SHP77 (cell line): ENCODE results near the gene PRDX2.

Experiments
- DNase-seq, 2 experiments: peaks; one replicate each; lab custom pipeline; 2025; lab: John Stamatoyannopoulos, UW

PRDX2 gene

DNA sequence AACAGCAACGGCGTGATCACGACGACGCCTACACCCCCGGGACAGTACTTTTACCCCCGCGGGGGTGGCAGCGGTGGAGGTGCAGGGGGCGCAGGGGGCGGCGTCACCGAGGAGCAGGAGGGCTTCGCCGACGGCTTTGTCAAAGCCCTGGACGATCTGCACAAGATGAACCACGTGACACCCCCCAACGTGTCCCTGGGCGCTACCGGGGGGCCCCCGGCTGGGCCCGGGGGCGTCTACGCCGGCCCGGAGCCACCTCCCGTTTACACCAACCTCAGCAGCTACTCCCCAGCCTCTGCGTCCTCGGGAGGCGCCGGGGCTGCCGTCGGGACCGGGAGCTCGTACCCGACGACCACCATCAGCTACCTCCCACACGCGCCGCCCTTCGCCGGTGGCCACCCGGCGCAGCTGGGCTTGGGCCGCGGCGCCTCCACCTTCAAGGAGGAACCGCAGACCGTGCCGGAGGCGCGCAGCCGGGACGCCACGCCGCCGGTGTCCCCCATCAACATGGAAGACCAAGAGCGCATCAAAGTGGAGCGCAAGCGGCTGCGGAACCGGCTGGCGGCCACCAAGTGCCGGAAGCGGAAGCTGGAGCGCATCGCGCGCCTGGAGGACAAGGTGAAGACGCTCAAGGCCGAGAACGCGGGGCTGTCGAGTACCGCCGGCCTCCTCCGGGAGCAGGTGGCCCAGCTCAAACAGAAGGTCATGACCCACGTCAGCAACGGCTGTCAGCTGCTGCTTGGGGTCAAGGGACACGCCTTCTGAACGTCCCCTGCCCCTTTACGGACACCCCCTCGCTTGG is 9.3 kb downstream of the PRDX2 start:
- peak; percentile 49 to 76 for DNase-seq

DNA sequence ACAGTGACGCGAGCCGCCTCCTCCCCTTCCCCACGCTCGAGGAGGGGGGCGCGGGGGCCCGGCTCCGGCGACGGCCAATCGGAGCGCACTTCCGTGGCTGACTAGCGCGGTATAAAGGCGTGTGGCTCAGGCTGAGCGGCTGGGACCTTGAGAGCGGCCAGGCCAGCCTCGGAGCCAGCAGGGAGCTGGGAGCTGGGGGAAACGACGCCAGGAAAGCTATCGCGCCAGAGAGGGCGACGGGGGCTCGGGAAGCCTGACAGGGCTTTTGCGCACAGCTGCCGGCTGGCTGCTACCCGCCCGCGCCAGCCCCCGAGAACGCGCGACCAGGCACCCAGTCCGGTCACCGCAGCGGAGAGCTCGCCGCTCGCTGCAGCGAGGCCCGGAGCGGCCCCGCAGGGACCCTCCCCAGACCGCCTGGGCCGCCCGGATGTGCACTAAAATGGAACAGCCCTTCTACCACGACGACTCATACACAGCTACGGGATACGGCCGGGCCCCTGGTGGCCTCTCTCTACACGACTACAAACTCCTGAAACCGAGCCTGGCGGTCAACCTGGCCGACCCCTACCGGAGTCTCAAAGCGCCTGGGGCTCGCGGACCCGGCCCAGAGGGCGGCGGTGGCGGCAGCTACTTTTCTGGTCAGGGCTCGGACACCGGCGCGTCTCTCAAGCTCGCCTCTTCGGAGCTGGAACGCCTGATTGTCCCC is 10.1 kb downstream of the PRDX2 start, which contains the start of gene JUNB:
TSS of gene JUNB (plus strand) at position 142 of the 706 bp plus-strand sequence. CDS start at position 428, 286 bp downstream.
- DNase-seq = peak; percentile 90 to 92

DNA sequence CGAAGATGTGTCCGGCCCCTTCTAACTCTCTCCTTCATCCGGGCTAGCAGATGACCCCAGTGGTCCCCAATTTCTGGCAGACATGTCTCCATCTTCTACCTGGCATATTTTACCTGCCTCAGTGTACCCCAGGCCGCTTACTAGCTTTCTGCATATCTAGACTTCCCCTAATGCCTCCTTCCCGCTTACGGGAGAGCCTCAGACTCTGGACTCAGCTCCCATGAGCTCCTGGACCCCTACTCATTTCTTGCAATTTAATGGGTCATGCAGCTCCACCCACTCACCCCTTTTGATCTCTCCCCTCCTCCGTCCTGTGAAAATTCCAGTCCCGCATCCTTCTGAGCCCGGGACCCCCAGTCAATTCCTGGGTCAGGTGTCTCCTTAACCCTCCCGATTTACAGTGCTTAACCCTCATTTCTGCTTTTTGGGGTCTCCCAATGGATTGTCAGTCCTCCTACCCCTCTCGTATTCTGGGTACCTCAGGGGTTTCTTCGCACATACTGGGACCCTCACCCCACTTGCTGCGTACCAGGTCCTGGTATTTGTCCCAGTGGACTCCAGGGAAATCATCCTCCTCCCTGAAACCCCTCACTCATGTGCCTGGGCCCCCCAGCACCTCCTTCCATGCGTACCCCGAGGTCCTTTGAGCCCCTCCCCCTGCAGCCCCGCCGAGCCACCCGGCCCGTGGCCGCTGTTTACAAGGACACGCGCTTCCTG is 10.8 kb downstream of the PRDX2 start:
- DNase-seq = no peak

DNA sequence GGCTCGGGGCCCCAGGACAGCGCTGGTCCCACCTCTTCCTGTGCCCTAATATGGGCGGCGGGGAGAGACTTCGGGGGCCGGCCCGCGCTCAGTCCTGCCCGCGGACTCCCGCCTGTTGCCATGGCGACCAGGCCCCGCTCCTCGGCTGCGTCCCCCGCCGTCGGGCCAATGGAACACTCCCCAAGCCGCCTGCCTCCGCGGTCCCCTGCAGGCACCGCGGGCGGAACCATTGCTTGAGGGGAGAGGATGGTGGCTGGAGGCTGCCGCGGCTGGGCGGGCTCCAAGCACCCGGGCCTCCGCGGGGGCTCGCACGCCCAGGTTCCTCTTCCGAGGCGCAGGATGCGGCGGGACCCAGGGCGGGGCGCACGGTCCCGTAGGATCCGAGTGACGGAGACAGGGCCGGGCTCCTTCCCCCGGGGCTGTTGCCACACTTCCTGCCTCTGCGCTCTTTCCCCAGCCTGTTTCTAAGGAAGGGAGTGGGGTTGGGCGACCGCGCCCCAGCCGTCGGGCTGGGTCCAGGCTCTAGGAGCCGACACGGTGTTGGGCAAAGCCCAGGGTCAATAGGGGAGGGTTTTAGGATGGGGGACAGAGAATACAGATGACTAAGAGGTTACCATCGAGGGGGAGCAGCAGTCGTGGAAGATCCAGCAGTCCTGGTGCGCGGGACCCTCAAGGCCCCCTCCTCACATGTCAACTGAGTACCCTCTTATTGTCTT is 11.5 kb downstream of the PRDX2 start:
- DNase-seq = peak; percentile 85 to 93

DNA sequence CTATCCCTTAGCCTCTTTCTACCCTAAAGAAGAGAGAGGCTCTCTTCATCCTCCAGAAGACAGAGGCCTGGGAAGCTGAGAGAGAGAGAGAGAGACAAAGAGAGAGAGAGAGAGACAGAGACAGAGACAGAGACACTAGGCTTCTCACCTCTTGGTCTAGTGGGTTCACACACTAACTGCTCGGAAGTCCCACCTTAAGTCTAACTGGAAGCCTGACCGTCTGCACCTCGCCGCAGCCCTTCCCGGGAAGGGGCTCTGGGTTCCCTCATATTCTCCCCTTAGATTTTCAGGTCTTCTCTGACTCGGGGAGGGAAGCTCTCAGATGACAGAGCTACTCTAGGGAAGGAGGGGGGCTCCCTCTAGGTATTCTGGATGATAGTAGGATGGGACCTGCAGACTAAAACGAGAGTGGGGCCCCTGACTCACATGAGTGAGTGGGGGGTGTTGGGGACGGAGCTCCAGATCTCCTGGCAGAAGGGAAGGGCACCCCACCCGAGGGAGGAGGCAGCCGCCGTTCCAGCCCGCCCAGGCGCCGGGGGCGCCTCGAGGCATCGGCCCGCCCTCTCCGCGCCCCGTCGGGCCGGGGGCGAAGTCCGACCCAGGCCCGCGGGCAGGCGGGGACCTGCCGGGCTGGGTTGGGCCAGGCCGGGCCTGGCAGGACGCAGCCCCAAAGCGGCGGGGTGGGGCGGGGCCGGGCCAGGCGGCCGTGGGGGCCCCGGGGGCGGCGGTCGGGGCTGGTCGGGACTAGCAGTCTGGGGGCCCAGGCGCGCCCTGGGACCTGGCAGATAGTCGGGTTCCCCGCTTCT is 12.3 kb downstream of the PRDX2 start:
- no peak for DNase-seq

DNA sequence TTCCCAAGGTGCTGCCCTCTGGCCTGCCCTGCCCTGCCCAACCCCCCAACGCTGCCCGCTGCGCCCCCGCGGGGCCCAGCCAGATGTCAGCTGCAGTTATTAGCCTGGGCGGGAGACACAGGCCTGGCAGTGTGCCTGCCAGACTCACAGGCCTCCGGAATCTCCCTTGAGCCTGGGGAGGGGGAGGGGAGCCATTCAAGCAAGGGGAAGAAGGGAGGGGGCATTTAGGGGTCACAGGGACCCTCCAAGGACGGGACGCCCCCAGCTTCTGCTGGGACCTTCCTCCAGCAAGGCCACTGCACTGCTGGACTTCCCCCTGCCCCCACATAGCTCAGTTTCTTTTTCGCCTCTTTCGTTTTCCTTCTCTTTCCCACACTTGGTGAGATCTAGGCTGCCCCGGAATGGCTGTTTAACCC is 12.9 kb downstream of the PRDX2 start:
- DNase-seq = peak; percentile 19 to 71

DNA sequence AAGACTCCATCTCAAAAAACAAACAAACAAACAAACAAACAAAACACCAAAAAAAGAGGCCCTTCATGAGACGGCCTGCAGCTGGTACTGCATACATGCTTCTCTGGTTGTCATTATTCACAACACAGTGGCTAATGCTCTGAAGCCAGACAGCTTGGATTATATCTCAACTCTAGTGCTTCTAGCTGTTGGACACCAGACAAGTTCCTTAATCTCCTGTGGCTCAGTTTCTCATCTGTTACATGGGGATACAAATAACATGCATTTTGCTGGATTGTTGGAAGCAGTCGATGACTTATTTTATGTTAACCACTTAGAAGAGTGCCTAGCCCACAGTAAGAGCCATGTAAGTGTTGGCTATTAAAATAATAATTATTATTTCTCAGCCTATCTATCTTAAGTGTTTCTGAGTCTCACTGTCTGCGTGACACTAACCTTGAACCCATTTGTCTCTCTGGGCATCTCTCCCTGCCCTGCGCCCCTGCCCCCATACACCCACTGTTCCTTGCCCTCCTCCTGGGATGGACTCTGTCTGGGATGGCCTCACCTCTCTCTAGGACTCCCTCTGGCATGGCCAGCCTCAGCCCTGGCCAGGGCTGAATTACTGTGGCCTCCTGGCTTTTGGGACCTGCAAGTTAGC is 13.4 kb downstream of the PRDX2 start:
- no peak for DNase-seq

DNA sequence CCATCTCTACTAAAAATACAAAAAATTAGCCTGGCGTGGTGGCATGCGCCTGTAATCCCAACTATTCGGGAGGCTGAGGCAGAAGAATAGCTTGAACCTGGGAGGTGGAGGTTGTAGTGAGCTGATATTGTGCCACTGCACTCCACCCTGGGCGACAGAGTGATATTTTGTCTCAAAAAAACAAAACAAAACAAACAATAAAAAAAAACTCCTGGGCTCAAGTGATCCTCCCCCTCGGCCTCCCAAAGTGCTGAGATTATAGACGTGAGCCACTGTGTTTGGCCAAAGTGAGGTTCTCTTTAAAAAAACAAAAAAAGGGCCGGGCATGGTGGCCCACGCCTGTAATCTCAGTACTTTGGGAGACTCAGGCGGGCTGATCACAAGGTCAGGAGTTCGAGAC is 14.1 kb downstream of the PRDX2 start:
- no peak for DNase-seq

DNA sequence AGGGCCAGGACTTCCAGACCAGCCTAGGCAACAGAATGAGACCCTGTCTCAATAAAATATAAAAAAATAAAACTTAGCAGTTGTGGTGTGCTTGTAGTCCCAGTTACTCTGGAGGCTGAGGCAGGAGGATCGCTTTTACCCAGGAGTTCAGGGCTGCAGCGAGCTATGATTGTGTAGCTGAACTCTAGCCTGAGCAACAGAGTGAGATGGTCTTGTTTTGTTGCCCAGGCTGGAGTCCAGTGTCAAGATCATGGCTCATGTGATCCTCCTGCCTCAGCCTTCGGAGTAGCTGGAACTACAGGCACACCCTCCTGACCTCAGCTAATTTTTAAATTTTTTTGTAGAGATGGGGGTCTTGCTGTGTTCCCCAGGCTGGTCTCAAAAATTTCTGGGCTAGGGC is 14.6 kb downstream of the PRDX2 start:
- DNase-seq = no peak

DNA sequence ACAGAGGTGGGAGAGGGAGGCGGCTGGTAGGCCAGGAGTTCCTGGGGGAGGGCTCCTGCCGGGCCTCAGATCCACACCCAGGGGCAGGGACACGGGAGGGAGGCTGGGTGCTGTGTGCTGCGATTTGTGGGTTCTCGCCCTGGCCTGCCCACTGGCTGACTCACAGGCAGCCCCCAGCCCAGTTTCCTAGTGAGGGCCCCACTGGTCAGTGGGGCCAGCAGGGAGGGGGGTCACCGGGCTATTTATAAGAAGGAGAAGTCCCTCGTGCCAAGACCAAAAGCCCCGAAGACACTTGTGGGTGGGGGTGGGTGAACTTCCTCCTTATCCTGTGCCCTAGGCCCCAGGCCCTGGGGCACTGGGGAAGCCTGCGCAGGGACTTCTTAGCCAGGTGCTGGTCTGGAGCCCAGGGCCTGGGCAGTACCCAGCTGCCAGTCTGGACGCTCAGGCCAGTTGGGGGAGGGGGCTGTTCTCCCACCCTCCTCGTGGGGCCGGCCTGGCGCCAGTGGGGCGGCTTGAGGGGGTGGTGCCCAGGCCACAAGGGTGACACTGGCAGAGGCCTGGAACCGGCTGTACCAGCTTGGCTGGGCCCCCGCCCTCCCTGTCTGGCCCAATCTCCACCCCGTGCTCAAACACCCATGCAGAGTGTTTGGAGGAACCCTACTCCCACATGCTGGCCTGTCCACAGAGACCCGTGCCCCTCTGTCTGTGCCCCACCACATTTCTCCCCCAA is 15.3 kb downstream of the PRDX2 start:
- DNase-seq = no peak

DNA sequence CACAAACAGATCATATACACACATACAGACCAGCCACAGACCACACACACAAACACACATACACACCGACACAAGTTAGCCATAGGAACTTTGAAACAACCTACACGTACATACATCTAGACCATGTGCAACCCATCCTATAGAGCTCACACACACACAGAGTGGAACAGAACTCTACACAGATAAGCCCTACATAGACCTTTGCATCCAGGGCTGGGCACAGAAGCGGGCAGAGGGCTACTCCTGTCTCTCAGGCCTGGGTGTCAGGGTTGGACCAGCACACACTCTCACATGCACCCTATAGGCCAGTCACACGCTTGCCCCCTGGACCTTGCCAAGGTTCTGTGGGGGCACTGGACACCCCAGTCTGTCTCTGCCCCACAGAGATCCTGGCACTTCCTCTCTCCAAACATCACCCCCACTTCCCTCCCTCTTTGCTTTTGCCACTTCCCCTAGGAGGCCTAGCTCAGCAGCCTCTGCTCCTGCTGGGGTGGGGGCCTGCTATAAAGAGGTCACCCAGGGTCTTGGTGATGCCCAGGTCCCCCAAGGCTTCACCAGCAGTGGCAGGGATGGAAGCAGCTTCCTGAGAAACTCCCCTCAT is 16.1 kb downstream of the PRDX2 start:
- no peak for DNase-seq

DNA sequence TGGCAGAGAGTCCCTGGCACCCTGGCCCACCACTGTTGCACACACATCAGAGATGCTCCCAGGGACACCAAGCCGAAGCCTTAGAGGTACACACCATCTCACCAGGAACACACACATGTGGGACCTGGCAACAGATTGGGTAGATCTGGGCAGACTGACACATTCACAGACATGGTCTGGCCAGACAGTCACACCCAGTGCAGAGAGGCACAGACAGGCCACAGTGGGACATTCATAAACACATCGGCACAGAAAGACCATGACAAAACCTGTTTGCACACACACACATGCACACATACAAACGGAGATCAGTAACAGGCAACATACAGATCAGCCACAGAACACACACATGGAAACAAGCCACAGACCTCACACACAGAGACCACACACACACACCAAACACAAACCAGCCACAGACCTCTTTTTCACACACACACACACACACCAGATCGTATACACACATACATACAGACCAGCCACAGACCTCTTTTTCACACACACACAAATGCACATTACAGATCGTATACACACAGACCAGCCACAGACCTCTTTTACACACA is 16.6 kb downstream of the PRDX2 start:
- no peak for DNase-seq

DNA sequence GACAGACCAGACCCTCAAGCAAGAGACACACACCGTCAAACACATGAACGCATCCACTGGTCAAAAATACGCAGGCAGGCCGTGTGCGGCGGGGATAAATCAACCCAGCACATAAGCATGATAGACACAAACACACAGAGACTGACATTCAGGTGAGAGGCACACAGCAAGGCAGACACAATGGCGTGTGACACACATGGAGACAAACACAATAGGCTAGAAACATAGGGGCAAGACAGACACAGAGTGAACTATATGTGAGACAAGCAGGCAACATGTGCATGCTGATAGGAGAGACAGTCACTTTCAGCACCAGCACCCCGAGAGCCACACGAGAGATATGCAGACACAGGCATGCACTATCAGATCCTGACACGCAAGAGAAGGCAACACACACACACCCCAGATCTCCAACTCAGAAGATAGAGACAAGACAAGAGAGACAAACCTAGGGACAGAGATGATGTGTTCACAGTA is 17.2 kb downstream of the PRDX2 start:
- DNase-seq = no peak

DNA sequence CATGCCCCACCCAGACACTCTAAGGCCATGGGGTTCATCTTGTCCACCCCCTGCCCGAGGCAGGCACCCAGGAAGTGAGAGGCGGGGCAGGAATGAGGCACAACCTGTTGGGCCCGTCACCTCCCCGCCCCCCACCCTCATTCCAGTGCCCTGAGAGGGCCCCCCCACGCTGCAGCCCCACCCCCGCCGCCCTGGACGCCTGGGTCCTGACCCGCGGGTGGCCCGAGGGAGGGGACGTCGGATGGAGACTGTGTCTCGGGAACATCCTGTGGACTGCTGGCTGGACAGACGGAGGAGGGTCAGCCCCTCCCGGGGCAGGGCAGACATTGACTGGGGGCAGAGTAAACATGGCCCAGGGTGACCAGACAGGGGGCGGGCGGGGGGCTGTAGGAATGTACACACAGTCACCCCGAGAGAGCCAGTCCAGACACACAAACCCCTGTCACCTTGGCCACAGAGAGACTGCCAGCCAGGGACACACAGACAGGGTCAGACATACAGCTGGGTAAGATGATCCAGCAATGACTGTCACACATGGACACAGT is 17.7 kb downstream of the PRDX2 start:
- no peak for DNase-seq

DNA sequence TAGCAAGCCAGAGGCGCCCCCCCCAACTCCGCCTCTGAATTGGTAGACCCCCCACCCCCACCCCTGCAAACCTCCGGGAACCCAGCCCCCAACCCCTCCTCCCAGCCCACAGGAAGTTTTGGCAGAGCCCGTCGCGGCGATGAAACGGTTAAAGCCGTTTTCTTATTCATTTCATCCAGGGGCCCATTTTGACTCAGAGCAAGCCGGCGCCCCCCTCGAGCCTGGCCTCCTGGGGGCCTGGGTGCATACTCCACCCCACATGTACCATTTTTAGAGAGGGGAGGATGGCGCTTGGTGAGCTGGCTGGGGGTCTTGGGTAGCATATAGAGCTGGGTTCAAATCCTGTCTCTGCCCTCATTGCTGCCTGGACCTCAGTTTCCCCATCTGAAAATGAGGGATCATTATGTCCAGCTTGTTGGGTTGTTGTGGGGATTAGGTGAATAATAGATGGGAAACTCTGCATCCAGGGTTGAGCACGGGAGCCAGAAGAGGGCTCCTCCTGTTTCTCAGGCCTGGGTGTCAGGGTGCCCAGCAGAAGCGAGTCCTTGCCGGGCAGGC is 18.2 kb downstream of the PRDX2 start:
- no peak for DNase-seq

DNA sequence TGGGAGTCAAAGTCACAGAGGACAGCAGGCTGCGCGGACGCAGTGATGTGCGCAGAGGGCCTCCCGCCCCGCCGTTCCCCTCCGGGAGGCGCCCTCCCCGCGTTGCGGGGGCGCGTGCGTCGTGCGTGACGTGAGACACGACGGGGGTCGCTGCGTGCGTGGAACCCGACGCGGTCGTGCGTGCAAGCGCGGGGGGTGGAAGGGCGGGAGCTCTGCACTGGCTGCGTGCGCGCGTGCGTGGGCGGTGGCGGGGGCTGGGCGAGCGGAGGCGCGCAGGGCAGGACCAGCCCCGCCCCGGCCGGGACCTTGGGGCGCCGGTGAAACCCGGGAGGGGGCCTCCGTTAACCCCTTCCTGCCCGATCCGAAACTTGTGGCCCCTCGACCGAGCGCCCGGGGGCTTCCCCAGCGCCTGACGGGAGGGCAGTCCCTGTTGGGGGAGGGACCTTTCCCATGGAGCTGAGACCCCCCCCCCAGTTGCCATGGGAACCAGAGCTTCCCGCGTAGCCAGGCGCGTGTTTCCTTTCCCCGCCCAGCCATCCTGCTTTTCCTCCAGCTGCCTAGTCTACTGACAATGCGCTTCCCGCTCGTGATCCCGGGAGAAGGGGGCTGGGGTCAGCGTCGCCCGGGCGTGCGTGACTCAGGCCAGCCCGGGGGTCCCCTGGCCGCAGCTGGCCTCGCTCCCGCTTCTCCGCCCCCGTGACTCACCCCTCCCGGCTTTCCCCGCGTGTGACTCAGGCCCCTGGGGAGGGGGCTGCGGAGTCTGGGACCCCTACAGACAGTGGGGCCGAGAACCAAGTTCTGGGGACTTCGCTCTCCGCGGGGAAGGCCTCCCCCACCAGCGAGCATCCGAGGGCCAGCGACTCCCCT is 18.9 kb downstream of the PRDX2 start:
- peak; percentile 57 to 75 for DNase-seq

DNA sequence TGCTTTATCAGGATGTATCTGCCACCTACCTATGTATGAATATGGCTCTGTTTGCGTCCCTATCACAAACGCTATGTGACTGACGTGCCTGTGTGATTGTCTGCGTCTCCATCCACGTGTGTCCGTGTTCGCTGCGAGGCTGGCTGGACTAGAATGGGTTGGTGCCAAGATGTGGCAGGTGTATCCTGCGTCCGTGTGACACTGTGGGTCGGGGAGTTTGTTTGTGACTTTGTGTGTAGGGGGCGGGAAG is 19.5 kb downstream of the PRDX2 start:
- DNase-seq = peak in 1 of 2 experiments; percentile 10
